Testis (tissue), 3 donors: ENCODE data around the gene TMEM101. TPM values are rescaled to one million over a fixed set of nuclear protein-coding genes. Genes with fewer than 3 reads are reported as not detected.
A peak's percentile ranks its signal among the peaks of the same experiment; 100 is the strongest.

ENCODE experiments used
- DNase-seq: peaks from one replicate; pipeline ENCODE4 v3.0.0-alpha.2; 2019
- H3K27ac ChIP-seq, 2 donors: fragments of 200-600 bp; sonication (generic); one replicate each; pipeline ENCODE4 v1.5.1; 2019
- H3K27me3 ChIP-seq: fragments of 200-600 bp; sonication (generic); one replicate; pipeline ENCODE4 v1.5.1; 2019
- H3K36me3 ChIP-seq: fragments of 200-600 bp; sonication (generic); one replicate; pipeline ENCODE4 v1.5.1; 2017; ENCODE audit warnings: low read depth; ENCODE audit errors: missing control alignments
- H3K4me1 ChIP-seq: fragments of 200-600 bp; sonication (generic); one replicate; pipeline ENCODE4 v1.5.1; 2019
- H3K4me3 ChIP-seq, 2 donors: fragments of 200-600 bp; sonication (generic); one replicate each; pipeline ENCODE4 v1.5.1; 2017 to 2019
- H3K9me3 ChIP-seq: fragments of 200-600 bp; sonication (generic); one replicate; pipeline ENCODE4 v1.5.1; 2017
- POLR2A ChIP-seq: fragments of 450-650 bp; IDR thresholded peaks from one replicate; pipeline ENCODE4 v1.6.1; 2017; ENCODE audit warnings: antibody characterized with exemption, mild to moderate bottlenecking, moderate library complexity
- WGBS, 2 donors: methylation state at CpG; one replicate each; pipeline ENCODE4 v1.1.5; 2018; 5-methylcytosine and 5-hydroxymethylcytosine counted together
- intact Hi-C: fragments of 100-400 bp; cut with DNase I; formaldehyde crosslinking; loops from one replicate; pipeline ENCODE4 v1.15.1; 2023; ENCODE audit warnings: low total_unique reads
- polyA plus RNA-seq: library from polyadenylated mRNA; stranded (reverse); fragments of 350-450 nt; fragmentation: Illumina TruSeq; extraction: RNeasy Lipid Tissue Mini Kit (QIAGEN cat#74804); gene quantifications from one replicate; pipeline ENCODE4 v1.2.3, GENCODE V29; 2014; ENCODE audit warnings: low read depth, low replicate concordance; ENCODE audit not compliant: insufficient read depth
- total RNA-seq, 2 donors: library from RNA; depleted of rRNA; stranded (reverse); fragments of >200 nt; gene quantifications; one replicate each; pipeline ENCODE4 v1.2.3, GENCODE V29; 2016
- TF ChIP-seq, protein P1 (sequence below), 3 experiments: fragments of 450-650 bp in 2 of 3; fragments of 200-600 bp in 1 of 3; sonication (generic) in 1 of 3; IDR thresholded peaks; one replicate each; pipeline ENCODE4 v1.5.1; 2016 to 2019; ENCODE audit warnings: antibody characterized with exemption in 3 of 3, mild to moderate bottlenecking in 2 of 3, moderate library complexity in 1 of 3

TMEM101 gene
- total and polyA plus RNA-seq, 3 donors from 2014 or later = 38.4 to 63.3 (median 51.1) TPM

GRCh38 chr17:43983515-43984411 is 31.0 kb downstream of the TMEM101 start:
- H3K9me3 ChIP-seq = no peaks in the 10 kb centered on the region
- intact Hi-C loops = no loop called here
- WGBS, 2 donors = 3 to 6% methylated on average over 9 to 77 of the region's 78 CpGs
- no peaks in the 10 kb centered on the region for H3K36me3 ChIP-seq
- TF ChIP-seq, protein P1, sequence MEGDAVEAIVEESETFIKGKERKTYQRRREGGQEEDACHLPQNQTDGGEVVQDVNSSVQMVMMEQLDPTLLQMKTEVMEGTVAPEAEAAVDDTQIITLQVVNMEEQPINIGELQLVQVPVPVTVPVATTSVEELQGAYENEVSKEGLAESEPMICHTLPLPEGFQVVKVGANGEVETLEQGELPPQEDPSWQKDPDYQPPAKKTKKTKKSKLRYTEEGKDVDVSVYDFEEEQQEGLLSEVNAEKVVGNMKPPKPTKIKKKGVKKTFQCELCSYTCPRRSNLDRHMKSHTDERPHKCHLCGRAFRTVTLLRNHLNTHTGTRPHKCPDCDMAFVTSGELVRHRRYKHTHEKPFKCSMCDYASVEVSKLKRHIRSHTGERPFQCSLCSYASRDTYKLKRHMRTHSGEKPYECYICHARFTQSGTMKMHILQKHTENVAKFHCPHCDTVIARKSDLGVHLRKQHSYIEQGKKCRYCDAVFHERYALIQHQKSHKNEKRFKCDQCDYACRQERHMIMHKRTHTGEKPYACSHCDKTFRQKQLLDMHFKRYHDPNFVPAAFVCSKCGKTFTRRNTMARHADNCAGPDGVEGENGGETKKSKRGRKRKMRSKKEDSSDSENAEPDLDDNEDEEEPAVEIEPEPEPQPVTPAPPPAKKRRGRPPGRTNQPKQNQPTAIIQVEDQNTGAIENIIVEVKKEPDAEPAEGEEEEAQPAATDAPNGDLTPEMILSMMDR (IDR thresholded peaks at IDR 0.05) = peak in 1 of 3 experiments; percentile 13
- no peak for TF ChIP-seq POLR2A
- peak; percentile 52 for DNase-seq
- H3K4me3 ChIP-seq = peak overlapping the region; percentile 43 to 48
- no peaks in the 10 kb centered on the region for H3K27me3 ChIP-seq
- H3K27ac ChIP-seq = no peak overlapping the region
- H3K4me1 ChIP-seq = no peaks in the 10 kb centered on the region

- Histone ChIP-seq H3K27ac (no peak overlapping the region), H3K4me1 (no peaks in the 10 kb centered on the region), H3K36me3 (no peaks in the 10 kb centered on the region), H3K4me3 (peak overlapping the region in 1 of 2 donors; percentile 48), H3K27me3 (no peaks in the 10 kb centered on the region), H3K9me3 (no peaks in the 10 kb centered on the region)
- intact Hi-C loops = no loop called here
- WGBS, 2 donors = 13 to 29% methylated on average over 4 to 5 of the region's 5 CpGs
- TF ChIP-seq, protein P1 (IDR thresholded peaks at IDR 0.05) = no peak
- TF ChIP-seq POLR2A = no peak
- no peak for DNase-seq
Observed at GRCh38 chr17:43983196-43983514, 31.6 kb downstream of the TMEM101 start.

- Histone ChIP-seq H3K9me3 (no peaks in the 10 kb centered on the region), H3K36me3 (no peaks in the 10 kb centered on the region), H3K4me1 (no peaks in the 10 kb centered on the region), H3K4me3 (no peak overlapping the region), H3K27ac (no peak overlapping the region), H3K27me3 (no peaks in the 10 kb centered on the region)
- intact Hi-C loops = no loop called here
- WGBS, 2 donors = 80 to 92% methylated on average over 2 of the region's 2 CpGs
- TF ChIP-seq, protein P1 (IDR thresholded peaks at IDR 0.05) = no peak
- no peak for TF ChIP-seq POLR2A
- DNase-seq = no peak
Observed at GRCh38 chr17:43982171-43982570, 32.6 kb downstream of the TMEM101 start.

- Histone ChIP-seq H3K36me3 (no peaks in the 10 kb centered on the region), H3K27ac (no peak overlapping the region), H3K4me3 (no peak overlapping the region), H3K9me3 (no peaks in the 10 kb centered on the region), H3K4me1 (no peaks in the 10 kb centered on the region), H3K27me3 (no peaks in the 10 kb centered on the region)
- intact Hi-C loops = no loop called here
- DNase-seq = no peak
- WGBS, 2 donors = 88 to 92% methylated on average over 4 of the region's 4 CpGs
- TF ChIP-seq, protein P1 (IDR thresholded peaks at IDR 0.05) = no peak
- no peak for TF ChIP-seq POLR2A
Observed at GRCh38 chr17:43979671-43980070, 35.1 kb downstream of the TMEM101 start.

GRCh38 chr17:43979011-43979410 is 35.8 kb downstream of the TMEM101 start:
- TF ChIP-seq, protein P1 (IDR thresholded peaks at IDR 0.05) = no peak
- no peak for TF ChIP-seq POLR2A
- Histone ChIP-seq H3K4me1 (no peaks in the 10 kb centered on the region), H3K27me3 (no peaks in the 10 kb centered on the region), H3K4me3 (no peak overlapping the region), H3K9me3 (no peaks in the 10 kb centered on the region), H3K27ac (no peak overlapping the region), H3K36me3 (no peaks in the 10 kb centered on the region)
- intact Hi-C loops = no loop called here
- WGBS, 2 donors = 79 to 80% methylated on average over 7 of the region's 7 CpGs
- no peak for DNase-seq
